Fibroblast of the aortic adventitia (primary cell): Measurements from ENCODE around the gene RHAG. TPM values are rescaled to one million over a fixed set of nuclear protein-coding genes. Genes with fewer than 3 reads are reported as not detected.

Source experiments
- DNase-seq: peaks from one replicate; pipeline ENCODE4 v3.0.0-alpha.2; 2010; ENCODE audit warnings: low read depth
- H3K4me3 ChIP-seq: 2 replicates; pipeline ENCODE4 v1.5.1; 2011; ENCODE audit warnings: low read depth, mild to moderate bottlenecking, control low read depth, low read length, moderate library complexity
- CTCF ChIP-seq: IDR thresholded peaks from 2 replicates; pipeline ENCODE4 v1.5.1; 2011; ENCODE audit warnings: mild to moderate bottlenecking, low read length, control low read depth, inconsistent platforms; ENCODE audit not compliant: insufficient read depth
- total RNA-seq: library from RNA; depleted of rRNA; stranded (reverse); fragments of >200 nt; gene quantifications from 2 replicates; pipeline ENCODE4 v1.2.3, GENCODE V29; 2012; ENCODE audit warnings: low replicate concordance

The RHAG gene
- total RNA-seq, 1 donor: not detected

- DNase-seq: no peak
- no peak overlapping the region for H3K4me3 ChIP-seq
- TF ChIP-seq CTCF: no peak
These were observed 13.3 kb upstream of the RHAG start for GRCh38 chr6:49649988-49650387.

DNA sequence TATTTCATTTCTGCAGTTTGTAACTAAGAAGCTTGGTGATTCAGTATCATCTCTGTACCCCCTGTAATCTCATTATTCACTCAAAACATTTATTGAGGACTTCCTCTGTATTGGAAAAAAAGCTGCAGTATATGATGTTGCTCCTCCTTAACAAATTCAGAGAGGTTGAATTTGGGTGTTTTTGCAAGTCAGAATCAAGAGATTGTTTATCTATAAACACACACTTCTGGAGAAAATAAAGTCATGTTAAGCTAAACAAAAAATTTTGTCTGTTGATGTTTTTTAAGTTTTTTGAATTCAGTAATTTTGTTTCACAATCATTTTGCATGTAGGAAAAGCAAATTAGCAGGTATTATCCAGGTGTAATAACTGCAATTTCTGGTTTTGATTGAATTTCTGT lies 11.4 kb upstream of the RHAG start:
- no peak overlapping the region for H3K4me3 ChIP-seq
- TF ChIP-seq CTCF: no peak
- no peak for DNase-seq

- H3K4me3 ChIP-seq: no peak overlapping the region
- TF ChIP-seq CTCF: no peak
- DNase-seq: no peak
These were observed 10.8 kb upstream of the RHAG start for GRCh38 chr6:49647476-49647875.

- no peak for DNase-seq
- TF ChIP-seq CTCF: no peak
- H3K4me3 ChIP-seq: no peak overlapping the region
These were observed 10.3 kb upstream of the RHAG start for GRCh38 chr6:49646942-49647341.

- no peak overlapping the region for H3K4me3 ChIP-seq
- no peak for DNase-seq
- TF ChIP-seq CTCF: no peak
These were observed 9.6 kb upstream of the RHAG start for GRCh38 chr6:49646130-49646824.

- no peak for DNase-seq
- no peak for TF ChIP-seq CTCF
These were observed 8.5 kb upstream of the RHAG start for GRCh38 chr6:49645139-49645538.

More at GRCh38 chr6:49645139-49645538, 8.5 kb upstream of the RHAG start:
- no peak overlapping the region for H3K4me3 ChIP-seq
